SJCRH30 (cell line): ENCODE data around the gene SHROOM1. TPM values are rescaled to one million over a fixed set of nuclear protein-coding genes. Genes with fewer than 3 reads are reported as not detected.
A peak's percentile ranks its signal among the peaks of the same experiment; 100 is the strongest.

Source experiments
- DNase-seq, 2 experiments: peaks; one replicate each; pipeline ENCODE4 v3.0.0-alpha.2; 2015 to 2020
- H3K27ac ChIP-seq: fragments of 250-450 bp; sonication (Bioruptor Pico); 2 replicates; pipeline ENCODE4 v1.5.1; 2020; ENCODE audit warnings: mild to moderate bottlenecking, moderate library complexity
- H3K27me3 ChIP-seq: fragments of 250-450 bp; sonication (Bioruptor Pico); 2 replicates; pipeline ENCODE4 v1.5.1; 2020; ENCODE audit warnings: mild to moderate bottlenecking, moderate library complexity
- H3K36me3 ChIP-seq: fragments of 250-450 bp; sonication (Bioruptor Pico); 2 replicates; pipeline ENCODE4 v1.5.1; 2020; ENCODE audit warnings: mild to moderate bottlenecking, moderate library complexity
- H3K4me1 ChIP-seq: fragments of 250-450 bp; sonication (Bioruptor Pico); 2 replicates; pipeline ENCODE4 v1.5.1; 2020; ENCODE audit warnings: mild to moderate bottlenecking, moderate library complexity
- H3K4me3 ChIP-seq: fragments of 250-450 bp; sonication (Bioruptor Pico); 2 replicates; pipeline ENCODE4 v1.5.1; 2020; ENCODE audit warnings: mild to moderate bottlenecking, moderate library complexity
- H3K9me3 ChIP-seq: fragments of 250-450 bp; sonication (Bioruptor Pico); replicated peaks from 2 replicates; pipeline ENCODE4 v1.5.1; 2020; ENCODE audit warnings: mild to moderate bottlenecking, moderate library complexity
- total RNA-seq: library from RNA; depleted of rRNA; stranded (reverse); fragments of >200 nt; shearing (Covaris generic); gene quantifications from 2 replicates; pipeline ENCODE4 v1.2.3, GENCODE V29; 2014

SHROOM1 gene
- total RNA-seq, 1 experiment from 2014 or later: 1.6 TPM

DNA sequence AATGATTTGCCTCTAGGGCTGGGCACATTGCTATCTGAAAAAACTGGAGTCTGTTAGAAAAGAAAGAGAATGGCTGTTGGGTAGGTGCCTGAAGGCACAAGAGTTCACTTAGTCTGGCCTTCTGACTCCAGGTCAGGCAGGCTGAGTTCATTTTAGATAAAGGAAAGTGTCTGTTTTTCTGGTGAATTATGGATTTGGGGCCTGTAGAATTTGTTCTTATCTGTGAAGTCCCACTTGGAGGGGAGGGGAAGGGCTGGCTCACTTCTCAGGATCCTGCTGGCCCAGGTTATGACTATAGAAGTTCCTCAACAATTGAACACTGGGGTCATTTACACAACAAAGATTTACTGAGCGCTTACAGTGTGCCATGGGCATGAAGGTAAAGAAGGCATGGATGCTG lies 41.9 kb downstream of the SHROOM1 start:
- Histone ChIP-seq H3K4me3 (no peak overlapping the region), H3K27ac (no peak overlapping the region), H3K9me3 (no peaks in the 10 kb centered on the region), H3K27me3 (no peaks in the 10 kb centered on the region; the same call in 1 of the 2 replicates), H3K4me1 (no peaks in the 10 kb centered on the region), H3K36me3 (no peaks in the 10 kb centered on the region)
- no peak for DNase-seq

DNA sequence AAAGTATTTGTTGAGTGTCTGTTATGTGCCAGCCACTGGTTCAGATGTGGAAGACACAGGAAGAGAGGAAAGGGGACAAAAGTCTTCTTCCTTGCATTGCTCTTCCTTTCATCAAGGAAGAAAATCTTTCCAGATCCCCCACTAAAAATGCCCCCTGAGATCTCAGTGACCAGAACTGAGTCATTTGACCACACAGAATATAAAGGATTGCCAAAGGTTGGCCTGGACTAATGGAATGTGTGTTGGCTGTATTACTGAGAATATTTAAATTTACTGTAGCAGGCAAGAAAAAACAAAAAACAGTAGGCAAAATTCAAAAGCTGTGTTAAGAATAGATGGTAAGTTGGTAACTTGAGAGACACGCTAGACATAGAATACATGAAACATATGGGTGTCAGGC lies 43.4 kb downstream of the SHROOM1 start:
- H3K27me3 ChIP-seq: no peaks in the 10 kb centered on the region; the same call in 1 of the 2 replicates
- no peak for DNase-seq

DNA sequence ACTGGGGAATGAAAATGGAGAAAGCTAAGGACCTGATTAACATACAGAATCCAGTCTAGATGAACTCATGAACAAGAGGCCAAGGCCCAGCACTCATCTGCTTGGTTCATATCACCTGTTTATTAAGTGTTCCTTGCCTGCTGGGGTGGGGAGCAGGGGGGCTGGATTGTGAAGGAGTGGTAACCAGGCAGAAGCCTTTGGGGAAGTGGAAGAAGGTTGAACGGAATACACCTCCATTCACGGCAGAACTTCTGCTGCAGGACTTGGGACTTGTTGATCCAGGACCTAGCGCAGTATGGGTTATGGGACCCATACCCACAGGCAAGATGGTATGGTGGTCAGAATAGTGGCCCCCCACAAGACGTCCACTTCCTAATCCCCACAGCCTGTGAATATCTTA lies 44.6 kb downstream of the SHROOM1 start:
- no peak for DNase-seq
- Histone ChIP-seq H3K27ac (no peak overlapping the region), H3K36me3 (no peaks in the 10 kb centered on the region), H3K27me3 (no peaks in the 10 kb centered on the region; the same call in 1 of the 2 replicates), H3K4me1 (no peaks in the 10 kb centered on the region; the same call in 1 of the 2 replicates), H3K4me3 (no peak overlapping the region), H3K9me3 (no peaks in the 10 kb centered on the region)

More for the DNA sequence above, 43.4 kb downstream of the SHROOM1 start:
- Histone ChIP-seq H3K4me1 (no peaks in the 10 kb centered on the region; the same call in 1 of the 2 replicates), H3K9me3 (no peaks in the 10 kb centered on the region), H3K4me3 (no peak overlapping the region), H3K27ac (no peak overlapping the region), H3K36me3 (no peaks in the 10 kb centered on the region)

DNA sequence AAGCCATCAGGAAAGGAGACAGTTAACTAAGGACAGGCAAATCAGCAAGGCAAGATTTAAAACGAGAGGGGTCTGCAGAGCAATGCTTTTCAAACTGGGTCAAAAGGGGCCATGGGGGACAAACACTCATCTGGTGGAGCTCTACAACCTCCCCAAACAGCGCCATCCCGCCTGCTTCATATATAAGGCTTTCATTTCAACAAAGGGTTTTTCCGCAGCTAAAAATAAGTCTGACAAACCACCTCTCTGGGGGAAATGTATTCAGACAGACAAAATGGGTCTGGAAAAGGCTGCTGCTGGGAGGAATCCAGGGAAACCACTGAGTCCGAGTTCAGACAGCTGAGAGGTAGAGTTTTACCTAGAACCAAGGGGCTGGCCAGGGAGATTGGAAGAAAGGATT lies 45.1 kb downstream of the SHROOM1 start:
- Histone ChIP-seq H3K27me3 (no peaks in the 10 kb centered on the region; the same call in 1 of the 2 replicates), H3K4me3 (no peak overlapping the region), H3K9me3 (no peaks in the 10 kb centered on the region), H3K27ac (no peak overlapping the region), H3K4me1 (no peaks in the 10 kb centered on the region; the same call in 1 of the 2 replicates), H3K36me3 (no peaks in the 10 kb centered on the region)
- no peak for DNase-seq

DNA sequence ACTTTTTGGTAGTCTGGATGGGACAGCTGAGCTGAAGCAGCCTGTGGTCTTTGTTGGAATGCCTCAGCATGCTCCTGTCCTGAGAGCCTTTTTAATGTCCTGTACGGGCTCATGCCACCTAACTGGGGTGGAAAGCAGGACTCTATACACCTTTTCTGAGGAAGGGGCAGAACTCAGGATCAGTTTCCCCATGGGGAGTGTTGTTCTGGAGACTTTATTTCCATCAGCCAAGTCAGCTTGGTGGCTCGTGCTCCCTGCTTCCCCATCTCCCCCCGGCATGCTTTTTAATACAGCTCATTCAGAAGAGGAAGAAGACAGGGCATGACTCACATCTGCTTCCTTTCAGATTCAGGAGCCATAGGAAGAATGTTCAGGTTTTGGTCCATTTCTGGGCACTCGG lies 48.3 kb downstream of the SHROOM1 start:
- no peak for DNase-seq
- Histone ChIP-seq H3K27ac (no peak overlapping the region), H3K27me3 (peaks cover 10% of the 10 kb centered on the region; the same call in 1 of the 2 replicates), H3K4me3 (no peak overlapping the region), H3K4me1 (no peaks in the 10 kb centered on the region; the same call in 1 of the 2 replicates), H3K36me3 (no peaks in the 10 kb centered on the region), H3K9me3 (no peaks in the 10 kb centered on the region)

DNA sequence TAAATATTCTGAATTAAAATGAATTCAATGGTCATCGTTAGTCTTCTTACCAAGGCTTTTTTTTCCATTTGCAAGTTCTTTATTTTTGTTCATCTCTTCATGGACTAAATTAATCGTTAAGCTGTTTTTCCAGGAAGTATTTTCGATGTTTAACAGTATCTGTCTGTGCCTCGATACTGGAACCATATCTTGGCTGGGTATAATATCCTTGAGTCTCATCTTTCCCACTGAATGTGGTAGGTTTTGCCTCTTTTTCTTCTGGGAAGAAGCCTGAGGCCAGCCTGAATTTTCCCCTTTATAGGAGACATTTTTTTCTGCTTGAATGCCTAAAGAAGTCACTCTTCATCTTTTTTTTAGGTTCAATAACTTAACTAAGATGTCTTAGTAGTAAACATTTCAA lies 49.4 kb downstream of the SHROOM1 start:
- no peak for DNase-seq
- Histone ChIP-seq H3K9me3 (no peaks in the 10 kb centered on the region), H3K27ac (no peak overlapping the region), H3K27me3 (peaks cover 10% of the 10 kb centered on the region; the same call in 1 of the 2 replicates), H3K36me3 (no peaks in the 10 kb centered on the region), H3K4me1 (no peaks in the 10 kb centered on the region; the same call in 1 of the 2 replicates), H3K4me3 (no peak overlapping the region)

DNA sequence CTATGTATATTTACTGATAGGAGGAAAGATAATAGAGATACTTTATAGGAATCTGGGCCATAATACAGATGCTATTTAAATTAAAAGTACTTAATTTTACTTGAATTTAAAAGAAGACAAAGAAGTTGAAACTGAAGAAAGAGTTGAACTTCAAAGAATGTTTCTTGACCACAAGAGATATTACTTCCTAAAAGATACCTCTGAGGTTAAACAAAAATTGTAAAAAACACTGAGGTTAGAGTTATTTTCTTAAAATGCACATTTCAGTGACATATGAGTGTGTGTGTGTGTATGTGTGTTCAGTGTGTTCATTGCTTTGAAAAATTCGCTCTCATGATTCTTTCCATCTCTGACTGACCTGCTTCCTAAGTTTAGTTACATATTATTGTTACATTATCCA lies 49.9 kb downstream of the SHROOM1 start:
- DNase-seq: no peak
- H3K4me1 ChIP-seq: no peaks in the 10 kb centered on the region; the same call in 1 of the 2 replicates
- no peak overlapping the region for H3K4me3 ChIP-seq
- no peaks in the 10 kb centered on the region for H3K9me3 ChIP-seq
- H3K27me3 ChIP-seq: peaks cover 10% of the 10 kb centered on the region; the same call in 1 of the 2 replicates
- H3K27ac ChIP-seq: no peak overlapping the region
- no peaks in the 10 kb centered on the region for H3K36me3 ChIP-seq

DNA sequence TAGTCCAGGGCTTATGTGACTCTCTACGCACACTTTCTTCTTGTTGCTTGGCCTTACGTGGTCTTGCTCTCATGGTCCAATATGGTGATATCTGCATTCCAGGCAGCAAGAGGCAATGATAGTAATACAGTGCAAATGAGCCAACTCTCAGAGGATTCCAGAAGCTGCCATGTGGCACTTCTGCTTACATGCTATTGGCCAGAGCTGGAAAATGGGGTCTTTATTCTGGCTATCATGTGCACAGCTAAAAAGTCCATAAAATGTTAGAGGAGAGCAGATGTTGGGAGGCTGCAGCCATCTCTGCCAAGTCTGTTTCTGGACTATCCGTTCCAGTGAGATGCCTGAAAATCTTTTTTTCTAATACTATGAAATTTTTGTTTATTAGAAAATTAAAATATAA lies 50.5 kb downstream of the SHROOM1 start:
- Histone ChIP-seq H3K4me1 (no peaks in the 10 kb centered on the region; the same call in 1 of the 2 replicates), H3K27me3 (peaks cover 10% of the 10 kb centered on the region; the same call in 1 of the 2 replicates), H3K4me3 (no peak overlapping the region), H3K9me3 (no peaks in the 10 kb centered on the region), H3K36me3 (no peaks in the 10 kb centered on the region), H3K27ac (no peak overlapping the region)
- DNase-seq: no peak

DNA sequence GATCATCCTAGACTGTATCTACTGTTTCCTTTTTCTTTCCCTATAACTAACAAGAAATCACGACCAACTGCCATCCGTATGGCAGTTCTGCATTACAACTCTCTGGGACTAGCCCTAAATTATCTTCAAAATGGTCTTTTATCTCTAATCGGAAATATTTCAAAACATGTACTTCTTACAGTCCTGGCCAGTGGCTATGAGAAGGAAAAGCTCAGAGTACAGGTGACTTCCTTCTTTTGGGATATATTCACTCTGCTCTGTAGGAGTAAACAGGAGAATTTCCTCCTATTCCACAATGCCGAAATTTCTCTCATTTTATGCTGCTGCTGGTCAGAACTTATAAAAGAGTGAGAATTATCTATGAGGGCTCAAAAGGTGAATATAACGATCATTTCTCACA lies 51.6 kb downstream of the SHROOM1 start:
- DNase-seq: no peak
- no peaks in the 10 kb centered on the region; the same call in 1 of the 2 replicates for H3K4me1 ChIP-seq
- no peak overlapping the region for H3K4me3 ChIP-seq
- H3K27ac ChIP-seq: no peak overlapping the region
- H3K9me3 ChIP-seq: no peaks in the 10 kb centered on the region
- peaks cover 10% of the 10 kb centered on the region; the same call in 1 of the 2 replicates for H3K27me3 ChIP-seq
- no peaks in the 10 kb centered on the region for H3K36me3 ChIP-seq

DNA sequence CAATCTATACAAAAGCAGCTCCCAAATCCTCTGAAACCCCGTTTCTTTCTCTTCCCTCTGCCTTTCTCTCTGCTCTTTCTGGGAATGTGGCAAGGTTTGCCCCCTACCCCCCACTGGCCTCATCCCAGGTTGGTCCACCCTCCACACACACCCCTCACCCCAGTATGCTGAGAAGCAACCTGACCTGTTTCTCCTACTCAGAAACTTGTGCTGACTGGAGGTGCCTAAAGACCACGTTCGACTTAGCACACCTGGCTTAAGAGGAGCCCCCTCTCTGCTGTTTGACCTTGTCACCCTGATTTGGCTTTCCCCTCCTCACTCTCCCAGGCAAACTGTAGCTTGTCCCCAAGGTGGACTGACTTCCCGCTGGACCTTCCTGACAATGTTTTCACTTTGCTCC lies 52.3 kb downstream of the SHROOM1 start:
- H3K9me3 ChIP-seq: no peaks in the 10 kb centered on the region
- no peaks in the 10 kb centered on the region for H3K36me3 ChIP-seq
- H3K27me3 ChIP-seq: peaks cover 10% of the 10 kb centered on the region; the same call in 1 of the 2 replicates
- DNase-seq: no peak
- H3K4me1 ChIP-seq: no peaks in the 10 kb centered on the region; the same call in 1 of the 2 replicates
- no peak overlapping the region for H3K27ac ChIP-seq
- H3K4me3 ChIP-seq: no peak overlapping the region

DNA sequence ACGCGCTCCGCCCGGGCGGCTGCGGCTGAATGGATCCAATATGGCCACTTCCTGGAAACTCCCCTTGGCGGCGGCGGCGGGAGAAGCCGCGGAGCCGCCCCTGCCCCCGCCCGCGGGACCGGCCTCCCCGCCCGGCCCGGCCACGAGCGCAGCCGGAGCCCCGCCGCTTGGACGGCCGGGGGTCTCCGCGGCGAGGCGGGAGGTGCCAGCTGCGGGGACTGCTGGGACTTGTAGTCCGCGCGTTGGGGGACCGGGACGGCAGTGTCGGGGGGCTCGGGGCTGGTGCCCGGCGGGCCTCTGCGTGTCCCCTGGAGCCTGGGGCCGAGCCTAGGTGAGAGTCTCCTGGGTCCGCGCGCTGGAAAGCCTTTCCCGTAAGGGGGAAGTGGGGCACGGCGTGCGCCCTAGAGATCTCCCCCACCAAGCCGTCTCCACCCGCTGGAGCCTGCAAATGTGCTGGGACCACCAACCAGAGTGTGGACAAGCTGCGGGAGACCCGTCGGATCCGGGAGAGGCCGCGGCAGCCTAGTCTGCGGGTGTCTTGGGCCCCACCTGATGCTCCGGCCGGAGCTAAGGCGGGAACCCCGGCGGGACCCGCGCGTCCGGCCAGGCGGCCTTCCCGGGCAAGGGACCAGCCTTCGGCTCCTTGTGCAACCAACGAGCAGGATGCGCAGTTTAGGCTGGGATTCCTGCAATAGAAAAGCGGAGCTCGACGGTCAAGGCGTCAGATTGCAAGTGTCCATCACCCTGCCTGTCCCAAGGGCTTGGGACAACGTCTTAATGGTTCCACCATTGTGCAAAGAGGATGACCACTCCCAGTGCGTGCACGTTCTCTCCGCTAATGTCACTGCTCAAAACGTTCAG lies 53.0 kb downstream of the SHROOM1 start, which contains the start of gene SEPTIN8:
TSS of gene SEPTIN8 (minus strand) at position 31 of the 861 bp plus-strand sequence. CDS start 102 bp downstream, outside the sequence.
- H3K36me3 ChIP-seq: no peaks in the 10 kb centered on the region
- H3K27ac ChIP-seq: no peak within 1 kb of the TSS
- H3K4me1 ChIP-seq: no peaks in the 10 kb centered on the region; the same call in 1 of the 2 replicates
- peak within 1 kb of the TSS; percentile 75 for H3K4me3 ChIP-seq
- H3K27me3 ChIP-seq: peaks cover 10% of the 10 kb centered on the region; the same call in 1 of the 2 replicates
- H3K9me3 ChIP-seq: no peaks in the 10 kb centered on the region
- peak; percentile 39 to 54 for DNase-seq

DNA sequence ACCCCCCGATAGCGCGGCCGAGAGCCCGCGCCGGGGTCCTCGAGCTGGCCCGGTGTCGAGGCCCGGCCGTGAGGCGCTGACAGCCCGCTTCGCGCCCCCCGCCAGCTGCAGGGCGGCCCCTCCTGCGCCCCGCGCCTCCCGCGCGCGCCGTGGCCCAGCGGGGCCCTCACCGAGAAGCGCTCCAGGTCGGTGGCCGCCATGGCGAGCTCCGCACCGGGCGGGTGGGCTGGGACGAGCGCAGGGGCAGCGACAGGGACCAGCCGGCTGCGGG lies 53.6 kb downstream of the SHROOM1 start:
- H3K27ac ChIP-seq: no peak overlapping the region

DNA sequence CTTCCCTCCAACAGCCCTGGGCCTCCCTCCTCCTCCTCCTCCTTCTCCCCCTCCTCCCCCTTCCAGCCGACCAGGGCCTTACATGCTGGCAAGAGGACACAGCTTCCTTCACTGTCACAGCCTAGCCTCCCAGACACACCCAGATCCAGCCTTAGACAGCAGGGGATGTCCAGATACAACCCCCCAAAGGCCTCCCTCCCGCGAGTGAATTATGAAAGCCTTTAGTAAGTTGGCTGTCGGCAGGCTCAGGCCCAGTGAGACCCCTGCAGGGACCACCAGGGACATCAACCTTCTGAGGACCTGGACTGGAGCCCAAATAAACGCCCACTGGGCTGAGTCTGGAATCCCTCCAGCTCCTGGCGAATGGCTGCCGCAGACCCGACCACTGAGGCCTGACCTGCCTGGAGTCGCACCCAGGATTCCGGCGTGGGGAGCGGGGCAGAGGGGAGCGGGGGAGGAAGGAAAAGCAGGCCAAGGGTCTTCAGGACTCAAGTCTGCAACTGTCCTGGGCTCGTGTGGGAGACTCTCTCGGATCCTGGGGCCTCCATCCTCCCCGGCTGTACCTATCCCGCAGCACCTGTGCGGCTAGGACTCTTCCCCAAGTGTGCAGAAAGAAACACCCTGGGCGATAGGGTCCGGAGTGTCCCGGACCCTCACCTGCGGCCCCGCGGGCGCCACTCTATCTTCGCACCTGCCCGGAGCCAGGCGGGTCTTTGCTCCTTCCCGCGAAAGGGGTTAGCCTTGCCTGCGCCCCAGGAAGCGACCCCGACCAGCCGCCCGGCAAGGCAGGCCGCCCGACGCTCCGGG lies 54.1 kb downstream of the SHROOM1 start:
- no peak overlapping the region for H3K27ac ChIP-seq
- no peaks in the 10 kb centered on the region for H3K36me3 ChIP-seq
- peaks cover 7% of the 10 kb centered on the region; the same call in 1 of the 2 replicates for H3K4me1 ChIP-seq
- peak; percentile 54 to 65 for DNase-seq
- H3K9me3 ChIP-seq: no peaks in the 10 kb centered on the region
- peaks cover 10% of the 10 kb centered on the region; the same call in 1 of the 2 replicates for H3K27me3 ChIP-seq
- peak overlapping the region; percentile 75 for H3K4me3 ChIP-seq

More for the DNA sequence above, 53.6 kb downstream of the SHROOM1 start:
- peaks cover 10% of the 10 kb centered on the region; the same call in 1 of the 2 replicates for H3K27me3 ChIP-seq
- H3K36me3 ChIP-seq: no peaks in the 10 kb centered on the region
- peaks cover 1% of the 10 kb centered on the region; the same call in 1 of the 2 replicates for H3K4me1 ChIP-seq
- H3K4me3 ChIP-seq: peak overlapping the region; percentile 75
- no peaks in the 10 kb centered on the region for H3K9me3 ChIP-seq
- no peak for DNase-seq

DNA sequence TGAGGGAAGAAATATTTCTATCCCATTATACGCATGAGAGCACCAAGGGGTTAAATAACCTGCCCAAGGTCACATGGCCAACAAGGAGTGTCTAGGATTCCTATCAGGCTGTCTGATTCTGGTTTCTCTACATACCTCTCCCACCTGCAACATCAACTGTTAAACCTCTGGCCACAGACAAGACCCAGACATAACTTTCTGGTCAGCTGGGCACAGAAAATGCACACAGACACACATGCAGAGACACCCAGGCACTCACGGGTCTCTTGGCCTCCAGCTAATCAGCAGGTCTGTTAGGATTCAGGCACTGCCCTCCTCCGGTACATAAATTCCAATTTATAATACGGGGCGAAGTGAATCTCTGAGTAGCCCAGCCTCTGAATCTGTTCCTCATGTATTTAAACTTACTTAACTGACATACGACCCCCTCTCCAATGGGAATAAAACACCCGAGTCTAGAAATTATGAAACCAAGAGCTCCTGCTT lies 54.9 kb downstream of the SHROOM1 start:
- no peak for DNase-seq
- H3K27ac ChIP-seq: no peak overlapping the region

More for the DNA sequence above, 54.9 kb downstream of the SHROOM1 start:
- Histone ChIP-seq H3K27me3 (peaks cover 10% of the 10 kb centered on the region; the same call in 1 of the 2 replicates), H3K4me3 (no peak overlapping the region), H3K36me3 (no peaks in the 10 kb centered on the region), H3K4me1 (peaks cover 11% of the 10 kb centered on the region; the same call in 1 of the 2 replicates), H3K9me3 (no peaks in the 10 kb centered on the region)
